GM12878 (cell line): ENCODE results near the gene DYRK4. TPM values are rescaled to one million over a fixed set of nuclear protein-coding genes. Genes with fewer than 3 reads are reported as not detected.
A peak's percentile ranks its signal among the peaks of the same experiment; 100 is the strongest.

ENCODE experiments used
- ASH2L ChIP-seq: fragments of 300-600, 200-600 bp; sonication (generic); IDR thresholded peaks from 2 replicates; pipeline ENCODE4 v1.6.1; 2017; ENCODE audit warnings: low read depth, mild to moderate bottlenecking, borderline replicate concordance
- BCLAF1 ChIP-seq: fragments of 450-650 bp; IDR thresholded peaks from 2 replicates; pipeline ENCODE4 v1.6.1; 2017; ENCODE audit warnings: antibody characterized with exemption, mild to moderate bottlenecking, moderate library complexity
- NBN ChIP-seq: fragments of 450-650 bp; IDR thresholded peaks from 2 replicates; pipeline ENCODE4 v1.6.1; 2016
- NR2C1 ChIP-seq: fragments of 450-650 bp; IDR thresholded peaks from 2 replicates; pipeline ENCODE4 v1.6.1; 2017; ENCODE audit warnings: antibody characterized with exemption, mild to moderate bottlenecking, moderate library complexity
- PML ChIP-seq: IDR thresholded peaks from 2 replicates; pipeline ENCODE4 v1.6.1; 2012; ENCODE audit warnings: low read length, inconsistent platforms
- RELB ChIP-seq: fragments of 450-650 bp; IDR thresholded peaks from 2 replicates; pipeline ENCODE4 v1.6.1; 2017; ENCODE audit warnings: low read depth, mild to moderate bottlenecking, moderate library complexity
- SIX5 ChIP-seq: IDR thresholded peaks from 2 replicates; pipeline ENCODE4 v1.6.1; 2011; ENCODE audit warnings: mild to moderate bottlenecking, low read depth, low read length, moderate library complexity; ENCODE audit not compliant: severe bottlenecking
- TBL1XR1 ChIP-seq: IDR thresholded peaks from 2 replicates; pipeline ENCODE4 v1.6.1; 2012; ENCODE audit warnings: low read depth, low read length, improper control_type of control experiment
- polyA plus RNA-seq, 11 experiments: library from polyadenylated mRNA; depleted of rRNA in 4 of 11; unstranded in 6 of 11; stranded (reverse) in 5 of 11; fragments of >200 nt; fragmentation: Nextera tagmentation in 4 of 11; fragmentation: Illumina TruSeq in 1 of 11; extraction: Ambion mirVana in 4 of 11; extraction: Trizol in 1 of 11; gene quantifications; 1 replicate in 1 of 11; 2 replicates in 10 of 11; pipeline versions ENCODE4 v1.2.1 to v1.2.3, GENCODE V29; 2011 to 2016; ENCODE audit warnings: inconsistent platforms in 2 of 11, missing spikeins in 2 of 11, low read depth in 1 of 11
- total RNA-seq, 4 experiments: library from RNA; depleted of rRNA in 3 of 4; stranded (reverse); fragments of >200 nt in 3 of 4; fragmentation: Illumina TruSeq in 1 of 4; extraction: Trizol in 1 of 4; gene quantifications; 2 replicates each; pipeline versions ENCODE4 v1.2.1 to v1.2.3, GENCODE V29; 2013 to 2021
- TF ChIP-seq, protein P1 (sequence below): IDR thresholded peaks from 2 replicates; pipeline ENCODE4 v1.6.1; 2012; ENCODE audit warnings: low read depth, low read length, improper control_type of control experiment

Gene DYRK4
- total and polyA plus RNA-seq, 10 of the 15 experiments (the other 5 are each of a cell fraction or from before 2014, with no cell fraction given), result 30.8 to 66.7 (median 46.8) TPM

GRCh38 chr12:4648501-4649357, 86.7 kb downstream of the DYRK4 start, which contains the start of the genes AKAP3 and NDUFA9 (continued):
- TF ChIP-seq ASH2L, result peak; percentile 91; the same call in 1 of the 2 replicates
- no peak for TF ChIP-seq BCLAF1
- peak; percentile 98 for TF ChIP-seq RELB
- TF ChIP-seq TBL1XR1, result 0 out of 2 replicates have a peak, but pooled peaks have one; percentile 51
- peak; percentile 72 for TF ChIP-seq NBN
- TF ChIP-seq, protein P1, sequence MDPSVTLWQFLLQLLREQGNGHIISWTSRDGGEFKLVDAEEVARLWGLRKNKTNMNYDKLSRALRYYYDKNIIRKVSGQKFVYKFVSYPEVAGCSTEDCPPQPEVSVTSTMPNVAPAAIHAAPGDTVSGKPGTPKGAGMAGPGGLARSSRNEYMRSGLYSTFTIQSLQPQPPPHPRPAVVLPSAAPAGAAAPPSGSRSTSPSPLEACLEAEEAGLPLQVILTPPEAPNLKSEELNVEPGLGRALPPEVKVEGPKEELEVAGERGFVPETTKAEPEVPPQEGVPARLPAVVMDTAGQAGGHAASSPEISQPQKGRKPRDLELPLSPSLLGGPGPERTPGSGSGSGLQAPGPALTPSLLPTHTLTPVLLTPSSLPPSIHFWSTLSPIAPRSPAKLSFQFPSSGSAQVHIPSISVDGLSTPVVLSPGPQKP, result no peak
- TF ChIP-seq NR2C1, result 0 out of 2 replicates have a peak, but pooled peaks have one; percentile 25
- peak; percentile 69 for TF ChIP-seq SIX5
- peak; percentile 85 for TF ChIP-seq PML
